RWPE1 (cell line): ENCODE results near the gene KIF1C.

ENCODE experiments used
- CTCF ChIA-PET: fragments of 350-600 bp; sonication (Branson Sonifier 250); formaldehyde crosslinking; extraction: SDS; loops from one replicate; lab custom pipeline; 2021; lab: Yijun Ruan, JAX
- POLR2A ChIA-PET: fragments of 400-600 bp; formaldehyde crosslinking; extraction: SDS; loops from one replicate; lab custom pipeline; 2020; ENCODE audit warnings: antibody characterized with exemption; ENCODE audit not compliant: low non-redundant PET; lab: Yijun Ruan, JAX
- DNase-seq: peaks from one replicate; pipeline ENCODE4 v3.0.0; 2012; ENCODE audit warnings: low spot score
- H3K27ac ChIP-seq: fragments of 450-650 bp; 2 replicates; pipeline ENCODE4 v1.5.1; 2017
- TF ChIP-seq, protein P1 (sequence below): fragments of 450-650 bp; conservative IDR thresholded peaks from 2 replicates; pipeline ENCODE4 v1.5.1; 2017; ENCODE audit warnings: low read depth, mild to moderate bottlenecking

Gene KIF1C

DNA sequence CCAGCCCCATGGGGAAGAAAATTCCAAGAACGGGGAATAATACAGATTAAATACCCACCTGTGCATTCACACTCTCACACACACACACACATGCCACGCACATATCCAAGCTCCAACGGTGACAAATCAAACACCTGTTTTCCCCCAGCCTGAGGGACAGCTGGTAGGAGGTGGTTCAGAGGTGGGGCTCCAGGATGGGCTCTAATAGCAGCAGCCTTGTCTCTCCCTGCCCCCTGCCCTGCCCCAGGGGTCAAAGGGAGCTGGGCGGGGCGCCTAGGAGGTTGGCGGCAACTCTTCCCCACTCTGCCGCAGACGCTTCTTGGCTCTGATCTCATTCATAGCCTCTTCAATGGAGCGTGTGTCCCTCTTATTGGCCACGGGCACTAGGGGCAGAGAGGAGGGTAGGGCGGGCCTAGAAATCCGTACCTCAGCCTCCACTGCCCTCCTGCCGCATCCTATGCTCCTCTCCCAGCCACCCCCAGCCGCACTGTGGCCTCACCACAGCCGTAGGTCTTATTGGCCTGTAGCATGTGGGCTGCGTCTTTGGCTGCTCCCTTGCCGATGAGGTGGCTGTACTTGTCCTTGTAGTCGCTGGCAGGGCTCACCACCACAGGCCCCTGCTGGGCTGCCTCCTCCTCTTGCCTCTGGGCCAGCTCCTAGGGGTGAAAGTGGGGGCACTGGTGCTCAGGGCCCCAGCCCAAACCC, 38.3 kb upstream of the KIF1C start:
- TF ChIP-seq, protein P1, sequence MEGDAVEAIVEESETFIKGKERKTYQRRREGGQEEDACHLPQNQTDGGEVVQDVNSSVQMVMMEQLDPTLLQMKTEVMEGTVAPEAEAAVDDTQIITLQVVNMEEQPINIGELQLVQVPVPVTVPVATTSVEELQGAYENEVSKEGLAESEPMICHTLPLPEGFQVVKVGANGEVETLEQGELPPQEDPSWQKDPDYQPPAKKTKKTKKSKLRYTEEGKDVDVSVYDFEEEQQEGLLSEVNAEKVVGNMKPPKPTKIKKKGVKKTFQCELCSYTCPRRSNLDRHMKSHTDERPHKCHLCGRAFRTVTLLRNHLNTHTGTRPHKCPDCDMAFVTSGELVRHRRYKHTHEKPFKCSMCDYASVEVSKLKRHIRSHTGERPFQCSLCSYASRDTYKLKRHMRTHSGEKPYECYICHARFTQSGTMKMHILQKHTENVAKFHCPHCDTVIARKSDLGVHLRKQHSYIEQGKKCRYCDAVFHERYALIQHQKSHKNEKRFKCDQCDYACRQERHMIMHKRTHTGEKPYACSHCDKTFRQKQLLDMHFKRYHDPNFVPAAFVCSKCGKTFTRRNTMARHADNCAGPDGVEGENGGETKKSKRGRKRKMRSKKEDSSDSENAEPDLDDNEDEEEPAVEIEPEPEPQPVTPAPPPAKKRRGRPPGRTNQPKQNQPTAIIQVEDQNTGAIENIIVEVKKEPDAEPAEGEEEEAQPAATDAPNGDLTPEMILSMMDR, result no peak
- H3K27ac ChIP-seq, result peak overlapping the region; percentile 35
- ChIA-PET POLR2A (no interaction called here), CTCF (no interaction called here)
- no peak for DNase-seq

DNA sequence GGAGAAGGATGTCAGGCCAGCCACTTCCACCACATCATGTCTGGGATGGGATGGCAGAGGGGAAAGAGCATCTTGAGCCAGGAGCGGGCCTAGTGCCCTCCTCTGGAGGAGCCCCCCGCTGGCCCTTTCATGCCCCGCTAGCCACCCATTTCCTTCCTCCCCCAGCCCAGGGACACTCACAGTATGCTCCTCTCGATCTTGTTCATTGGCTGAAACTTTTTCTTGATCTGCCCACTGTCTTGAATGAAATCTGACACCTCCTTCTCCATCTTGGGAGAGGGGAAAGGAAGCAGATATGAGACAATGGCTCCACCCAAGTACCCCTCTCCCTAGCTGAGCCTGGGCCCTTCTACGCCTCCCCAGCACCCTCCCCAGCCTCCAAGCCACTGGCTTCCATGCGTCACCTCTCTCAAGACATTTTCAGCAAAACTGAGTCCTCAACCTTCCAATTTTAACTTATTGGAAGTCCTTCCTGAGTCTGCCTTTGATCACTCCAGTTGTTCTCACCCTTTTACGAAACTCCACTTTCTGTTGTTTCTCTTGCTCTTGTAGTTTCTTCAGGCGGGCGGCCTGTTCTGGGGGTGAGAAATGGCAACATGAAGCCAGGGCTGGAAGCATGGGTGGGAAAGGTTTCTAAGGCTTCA, 37.3 kb upstream of the KIF1C start:
- ChIA-PET POLR2A (no interaction called here), CTCF (no interaction called here)
- no peak for DNase-seq

DNA sequence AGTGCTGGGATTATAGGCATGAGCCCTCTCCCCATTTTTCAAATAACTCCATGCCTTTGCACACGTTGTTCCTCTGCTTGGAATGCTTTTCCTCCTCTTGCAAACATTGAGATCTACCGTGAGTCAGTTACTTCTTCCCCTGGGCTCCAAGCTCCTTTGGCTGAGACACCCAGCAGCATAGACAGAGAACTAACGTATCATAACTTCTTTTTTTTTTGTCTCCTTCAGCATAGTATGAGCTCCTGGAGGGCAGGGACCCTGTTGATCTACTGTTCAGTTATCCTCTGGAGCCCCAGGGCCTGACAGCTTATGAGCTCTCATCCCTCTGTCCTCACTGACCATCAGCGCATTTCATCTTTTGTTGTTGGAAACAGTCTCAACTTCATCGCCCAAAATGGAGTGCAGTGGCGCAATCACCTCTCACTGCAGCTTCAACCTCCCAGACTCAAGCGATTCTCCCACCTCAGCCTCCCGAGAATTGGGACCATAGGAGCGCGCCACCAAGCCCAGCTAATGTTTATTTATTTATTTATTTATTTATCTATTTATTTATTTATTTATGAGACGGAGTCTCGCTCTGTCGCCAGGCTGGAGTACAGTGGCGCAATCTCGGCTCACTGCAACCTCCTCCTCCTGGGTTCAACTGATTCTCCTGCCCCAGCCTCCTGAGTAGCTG, 32.3 kb upstream of the KIF1C start:
- TF ChIP-seq, protein P1, result no peak
- POLR2A ChIA-PET, result interaction anchor here (0.6 to 1.9 kb wide), 3 partner anchors 12 to 56 kb away, joined by 3 to 6 read pairs (median 4); no protein-coding TSS in a partner anchor
- no peak for DNase-seq
- H3K27ac ChIP-seq, result peak overlapping the region; percentile 98
- CTCF ChIA-PET, result interaction anchor here (0.6 kb wide), 1 partner anchor 34 kb away, joined by 5 read pairs; no protein-coding TSS in a partner anchor

More for the DNA sequence above, 37.3 kb upstream of the KIF1C start:
- TF ChIP-seq, protein P1, result no peak
- peak overlapping the region; percentile 41 for H3K27ac ChIP-seq

DNA sequence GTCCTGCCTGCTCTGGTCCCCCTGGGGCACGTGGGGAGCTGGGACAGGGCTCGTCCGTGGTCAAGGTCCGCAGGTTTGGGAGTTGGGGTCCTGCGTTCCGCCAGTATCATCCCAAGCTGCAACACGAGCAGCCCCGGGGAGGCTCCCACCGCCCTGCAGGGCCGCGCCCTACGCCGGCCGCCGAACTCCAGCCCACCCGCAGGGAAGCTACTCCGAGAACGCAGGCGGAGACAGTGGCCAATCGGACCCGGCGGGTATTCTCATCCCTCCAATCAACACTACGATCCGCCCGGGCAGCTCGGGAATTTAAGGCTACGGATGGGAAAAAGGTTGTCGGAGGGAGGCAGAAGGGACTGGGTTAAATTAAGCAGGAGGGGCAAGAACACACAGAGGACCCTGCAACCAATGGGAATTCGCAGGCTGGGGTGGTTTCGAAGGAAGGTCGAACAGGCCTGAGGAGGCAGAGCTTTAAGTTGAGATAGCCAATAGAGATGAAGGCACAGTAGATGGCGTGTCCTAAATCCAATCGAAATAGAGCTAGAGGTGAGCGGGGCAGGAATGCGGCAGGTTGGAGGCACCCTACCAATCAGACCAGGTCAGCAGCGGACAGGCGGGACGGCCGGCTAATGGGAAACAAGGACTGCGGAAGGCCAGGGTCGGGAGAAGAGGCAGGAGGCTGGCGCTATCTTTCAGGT, 30.8 kb upstream of the KIF1C start:
- peak overlapping the region; percentile 98 for H3K27ac ChIP-seq
- CTCF ChIA-PET, result interaction anchor here (0.6 kb wide), 1 partner anchor 257 kb away, joined by 3 read pairs; no protein-coding TSS in a partner anchor
- POLR2A ChIA-PET, result interaction anchor here (0.5 to 1.9 kb wide), 7 partner anchors 11 to 133 kb away, joined by 3 to 10 read pairs (median 3); partner anchors contain the start of genes ENO3, INCA1, KIF1C and RNF167
- TF ChIP-seq, protein P1, result no peak
- peak; percentile 99 for DNase-seq

DNA sequence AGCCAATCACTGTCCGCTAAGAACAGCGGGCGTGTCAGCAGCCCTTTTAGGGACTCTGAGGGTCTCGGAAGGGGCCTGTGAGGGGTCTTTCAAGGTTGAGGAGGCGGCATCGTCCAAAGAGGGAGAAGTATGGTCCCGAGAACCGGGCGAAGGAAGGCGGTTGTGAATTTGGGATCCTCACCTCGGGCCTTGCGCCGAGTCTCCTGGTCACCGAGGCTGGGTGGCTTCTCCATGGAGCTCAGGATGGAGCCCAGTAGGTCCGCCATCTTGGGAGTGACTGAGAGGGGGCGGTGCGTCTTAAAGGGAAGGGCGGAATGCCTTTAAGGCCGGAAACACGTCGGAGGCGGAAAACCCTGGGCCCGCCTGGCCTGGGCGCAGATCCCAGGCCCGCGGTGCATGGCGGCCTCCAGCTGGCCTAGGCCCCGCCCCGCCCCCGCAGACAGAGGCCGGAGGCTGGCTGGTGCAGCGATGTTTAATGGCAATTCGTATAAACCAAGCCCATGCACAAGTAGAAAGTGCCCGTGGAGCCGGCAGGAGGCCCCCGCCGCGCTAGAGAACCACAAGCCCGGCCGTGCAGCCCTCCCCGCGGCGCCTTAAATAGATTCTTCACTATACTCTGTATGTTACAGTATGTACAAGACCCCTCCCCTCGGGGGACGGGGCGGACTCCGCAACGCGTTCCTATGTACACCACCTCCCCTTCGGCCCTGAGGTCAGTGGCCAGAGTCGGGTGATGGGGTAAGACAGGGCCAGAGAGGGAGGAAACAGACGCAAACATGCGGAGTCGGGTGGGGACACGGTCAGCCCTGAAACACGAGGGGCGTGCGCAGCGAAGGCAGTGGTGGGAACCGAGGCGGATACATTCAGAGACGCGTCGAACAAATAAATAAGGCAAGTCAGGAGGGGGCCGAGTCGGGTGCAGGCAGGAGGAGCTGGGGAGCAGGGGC, 29.9 kb upstream of the KIF1C start, which contains the start of gene SPAG7:
Gene SPAG7, minus strand, starts transcription at position 279 of the 947 bp plus-strand sequence. Its CDS starts 13 bp downstream, at position 266.
- H3K27ac ChIP-seq, result peak within 1 kb of the TSS; percentile 98
- ChIA-PET POLR2A (interaction anchor here (0.7 to 2.0 kb wide), 6 partner anchors 17 to 58 kb away, joined by 3 to 10 read pairs (median 6); partner anchors contain the start of genes CAMTA2, ENO3, INCA1 and KIF1C), CTCF (interaction anchor here (0.6 to 1.4 kb wide), 4 partner anchors 12 to 258 kb away, joined by 3 to 5 read pairs (median 3); no protein-coding TSS in a partner anchor)
- TF ChIP-seq, protein P1, result no peak
- peak; percentile 95 for DNase-seq
